K562 (cell line): ENCODE measurements around the gene TMC4. TPM values are rescaled to one million over a fixed set of nuclear protein-coding genes. Genes with fewer than 3 reads are reported as not detected.

ENCODE experiments used
- BRD9 ChIP-seq: fragments of 450-650 bp; IDR thresholded peaks from 2 replicates; pipeline ENCODE4 v1.6.1; 2018; ENCODE audit warnings: low read depth; ENCODE audit not compliant: partially characterized antibody
- ETV1 ChIP-seq: fragments of 450-650 bp; conservative IDR thresholded peaks from 2 replicates; pipeline ENCODE4 v1.6.1; 2016; ENCODE audit warnings: missing genetic modification characterization, control low read depth, low read depth, missing compliant biosample characterization
- GABPB1 ChIP-seq: sonication (generic); formaldehyde crosslinking; IDR thresholded peaks from 2 replicates; pipeline ENCODE4 v1.8.0; 2022; ENCODE audit warnings: mild to moderate bottlenecking, missing genetic modification reagents
- JUN ChIP-seq, 2 experiments: sonication (generic) in 1 of 2; formaldehyde crosslinking in 1 of 2; IDR thresholded peaks; 2 replicates each; pipeline versions ENCODE4 v1.6.1 to v1.8.0; 2012 to 2022; ENCODE audit warnings: borderline replicate concordance in 2 of 2, mild to moderate bottlenecking in 2 of 2, improper control_type of control experiment in 1 of 2, low read depth in 1 of 2, low read length in 1 of 2, missing genetic modification reagents in 1 of 2
- MED1 ChIP-seq: sonication (generic); formaldehyde crosslinking; IDR thresholded peaks from 2 replicates; pipeline ENCODE4 v1.8.1; 2023; ENCODE audit warnings: missing genetic modification reagents, borderline replicate concordance
- NFIC ChIP-seq: fragments of 450-650 bp; IDR thresholded peaks from 2 replicates; pipeline ENCODE4 v1.6.1; 2017; ENCODE audit warnings: mild to moderate bottlenecking, inconsistent platforms
- PML ChIP-seq: IDR thresholded peaks from 2 replicates; pipeline ENCODE4 v1.6.1; 2012; ENCODE audit warnings: low read length, inconsistent platforms
- PRMT5 ChIP-seq: sonication (generic); formaldehyde crosslinking; IDR thresholded peaks from 2 replicates; pipeline ENCODE4 v1.5.0; 2020; ENCODE audit warnings: missing genetic modification reagents
- ZC3H8 ChIP-seq: fragments of 450-650 bp; IDR thresholded peaks from 2 replicates; pipeline ENCODE4 v1.6.1; 2017
- ZNF121 ChIP-seq: sonication (generic); formaldehyde crosslinking; conservative IDR thresholded peaks from 2 replicates; pipeline ENCODE4 v1.8.0; 2022; ENCODE audit warnings: missing genetic modification reagents
- ZNF76 ChIP-seq: fragments of 250-450 bp; sonication (Bioruptor Pico); IDR thresholded peaks from 2 replicates; pipeline ENCODE4 v1.4.0; 2020; ENCODE audit warnings: mild to moderate bottlenecking, moderate library complexity, borderline replicate concordance
- polyA plus RNA-seq, 8 experiments: library from polyadenylated mRNA; depleted of rRNA in 4 of 8; stranded (reverse) in 5 of 8; unstranded in 3 of 8; fragments of >200 nt; fragmentation: Nextera tagmentation in 2 of 8; fragmentation: Illumina TruSeq in 1 of 8; extraction: Ambion mirVana in 2 of 8; extraction: Trizol in 1 of 8; gene quantifications; 2 replicates each; pipeline versions ENCODE4 v1.2.1 to v1.2.3, GENCODE V29; 2011 to 2014; ENCODE audit warnings: inconsistent platforms in 1 of 8, missing spikeins in 1 of 8
- total RNA-seq, 7 experiments: library from RNA; depleted of rRNA in 6 of 7; stranded (reverse); fragments of >200 nt in 6 of 7; fragmentation: Illumina TruSeq in 2 of 7; extraction: Trizol in 2 of 7; gene quantifications; 2 replicates each; pipeline versions ENCODE4 v1.2.1 to v1.2.3, GENCODE V29; 2011 to 2021; ENCODE audit warnings: low replicate concordance in 1 of 7
- TF ChIP-seq, protein P1 (sequence below), 2 experiments: IDR thresholded peaks; 2 replicates each; pipeline ENCODE4 v1.6.1; 2011; ENCODE audit warnings: borderline replicate concordance in 1 of 2, control low read depth in 1 of 2, low read depth in 1 of 2, low read length in 1 of 2, mild to moderate bottlenecking in 1 of 2, mixed read lengths in 1 of 2, moderate library complexity in 1 of 2; ENCODE audit not compliant: insufficient read depth in 1 of 2, insufficient read length in 1 of 2, poor library complexity in 1 of 2, severe bottlenecking in 1 of 2; ENCODE audit errors: extremely low read depth in 1 of 2
- TF ChIP-seq, protein P2 (sequence below): fragments of 450-650 bp; IDR thresholded peaks from 2 replicates; pipeline ENCODE4 v1.6.1; 2017; ENCODE audit warnings: antibody characterized with exemption, mild to moderate bottlenecking
- TF ChIP-seq, protein P3 (sequence below): fragments of 250-450 bp; sonication (Bioruptor Pico); IDR thresholded peaks from 2 replicates; pipeline ENCODE4 v1.8.0; 2021; ENCODE audit warnings: moderate library complexity, mild to moderate bottlenecking, inconsistent platforms
- TF ChIP-seq, protein P4 (sequence below), 2 experiments: fragments of 250-450 bp in 1 of 2; fragments of 450-650 bp in 1 of 2; sonication (Bioruptor Pico) in 1 of 2; IDR thresholded peaks; 2 replicates each; pipeline versions ENCODE4 v1.6.1 to v1.8.0; 2016 to 2021; ENCODE audit warnings: mild to moderate bottlenecking in 2 of 2, moderate library complexity in 2 of 2, missing compliant biosample characterization in 1 of 2, missing genetic modification characterization in 1 of 2

TMC4 gene
- total and polyA plus RNA-seq, 9 of the 15 experiments (the other 6 are each of a cell fraction or from before 2014, with no cell fraction given): 0.12 to 0.79 (median 0.36) TPM; not detected in 2

DNA sequence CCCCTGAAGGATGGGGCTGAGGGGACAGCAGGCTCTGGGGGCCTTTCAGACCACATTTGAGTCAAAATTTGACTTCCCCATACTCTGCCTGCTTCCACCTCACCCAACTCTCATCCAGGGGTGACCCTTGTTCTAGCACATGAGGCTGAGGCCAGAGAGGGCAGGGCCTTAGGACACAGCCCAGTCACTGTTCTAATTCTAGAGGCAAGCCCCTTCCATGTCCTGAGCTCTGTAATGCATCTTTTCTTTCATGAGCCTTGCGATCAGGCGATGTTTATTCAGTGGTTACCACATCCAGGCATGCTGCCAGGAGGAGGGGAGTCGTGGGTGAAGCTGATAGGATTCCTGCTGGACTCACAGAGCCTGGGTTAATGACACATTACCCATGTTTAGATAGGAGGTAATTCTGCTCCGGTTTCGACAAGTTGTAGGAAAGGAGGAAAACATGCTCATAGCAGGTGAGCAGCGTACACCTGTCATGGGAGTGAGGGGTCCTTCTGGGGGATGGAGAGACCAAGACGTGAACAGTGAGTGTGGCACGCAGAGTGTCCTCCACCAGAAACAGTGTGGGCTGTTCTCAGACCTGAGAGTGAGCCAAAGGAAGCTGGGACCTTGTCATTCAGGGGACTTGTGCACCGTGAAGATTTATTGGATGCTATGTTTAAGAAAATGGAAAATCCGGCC lies 37.0 kb upstream of the TMC4 start (continued):
- TF ChIP-seq, protein P1, sequence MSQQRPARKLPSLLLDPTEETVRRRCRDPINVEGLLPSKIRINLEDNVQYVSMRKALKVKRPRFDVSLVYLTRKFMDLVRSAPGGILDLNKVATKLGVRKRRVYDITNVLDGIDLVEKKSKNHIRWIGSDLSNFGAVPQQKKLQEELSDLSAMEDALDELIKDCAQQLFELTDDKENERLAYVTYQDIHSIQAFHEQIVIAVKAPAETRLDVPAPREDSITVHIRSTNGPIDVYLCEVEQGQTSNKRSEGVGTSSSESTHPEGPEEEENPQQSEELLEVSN (IDR thresholded peaks at IDR 0.05; ENCODE audit: borderline replicate concordance in 1 of 2, extremely low read depth in 1 of 2, insufficient read depth in 1 of 2, insufficient read length in 1 of 2, low read depth in 1 of 2, low read length in 1 of 2, poor library complexity in 1 of 2, severe bottlenecking in 1 of 2): no peak
- TF ChIP-seq, protein P2, sequence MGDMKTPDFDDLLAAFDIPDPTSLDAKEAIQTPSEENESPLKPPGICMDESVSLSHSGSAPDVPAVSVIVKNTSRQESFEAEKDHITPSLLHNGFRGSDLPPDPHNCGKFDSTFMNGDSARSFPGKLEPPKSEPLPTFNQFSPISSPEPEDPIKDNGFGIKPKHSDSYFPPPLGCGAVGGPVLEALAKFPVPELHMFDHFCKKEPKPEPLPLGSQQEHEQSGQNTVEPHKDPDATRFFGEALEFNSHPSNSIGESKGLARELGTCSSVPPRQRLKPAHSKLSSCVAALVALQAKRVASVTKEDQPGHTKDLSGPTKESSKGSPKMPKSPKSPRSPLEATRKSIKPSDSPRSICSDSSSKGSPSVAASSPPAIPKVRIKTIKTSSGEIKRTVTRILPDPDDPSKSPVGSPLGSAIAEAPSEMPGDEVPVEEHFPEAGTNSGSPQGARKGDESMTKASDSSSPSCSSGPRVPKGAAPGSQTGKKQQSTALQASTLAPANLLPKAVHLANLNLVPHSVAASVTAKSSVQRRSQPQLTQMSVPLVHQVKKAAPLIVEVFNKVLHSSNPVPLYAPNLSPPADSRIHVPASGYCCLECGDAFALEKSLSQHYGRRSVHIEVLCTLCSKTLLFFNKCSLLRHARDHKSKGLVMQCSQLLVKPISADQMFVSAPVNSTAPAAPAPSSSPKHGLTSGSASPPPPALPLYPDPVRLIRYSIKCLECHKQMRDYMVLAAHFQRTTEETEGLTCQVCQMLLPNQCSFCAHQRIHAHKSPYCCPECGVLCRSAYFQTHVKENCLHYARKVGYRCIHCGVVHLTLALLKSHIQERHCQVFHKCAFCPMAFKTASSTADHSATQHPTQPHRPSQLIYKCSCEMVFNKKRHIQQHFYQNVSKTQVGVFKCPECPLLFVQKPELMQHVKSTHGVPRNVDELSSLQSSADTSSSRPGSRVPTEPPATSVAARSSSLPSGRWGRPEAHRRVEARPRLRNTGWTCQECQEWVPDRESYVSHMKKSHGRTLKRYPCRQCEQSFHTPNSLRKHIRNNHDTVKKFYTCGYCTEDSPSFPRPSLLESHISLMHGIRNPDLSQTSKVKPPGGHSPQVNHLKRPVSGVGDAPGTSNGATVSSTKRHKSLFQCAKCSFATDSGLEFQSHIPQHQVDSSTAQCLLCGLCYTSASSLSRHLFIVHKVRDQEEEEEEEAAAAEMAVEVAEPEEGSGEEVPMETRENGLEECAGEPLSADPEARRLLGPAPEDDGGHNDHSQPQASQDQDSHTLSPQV: peak; percentile 29; the same call in 1 of the 2 replicates
- TF ChIP-seq JUN (IDR thresholded peaks at IDR 0.05; ENCODE audit: borderline replicate concordance, low read depth, low read length) (peak; percentile 67), JUN (CRISPR knock-in tag; IDR thresholded peaks at IDR 0.05; ENCODE audit: borderline replicate concordance) (no peak), PRMT5 (CRISPR knock-in tag) (no peak), PML (peak; percentile 51; the same call in 1 of the 2 replicates), GABPB1 (CRISPR knock-in tag) (no peak), NFIC (peak; percentile 97), BRD9 (no peak), ZNF121 (CRISPR knock-in tag) (no peak), ETV1 (tag) (no peak), MED1 (CRISPR knock-in tag) (no peak), ZNF76 (no peak), ZC3H8 (no peak)
- TF ChIP-seq, protein P3, sequence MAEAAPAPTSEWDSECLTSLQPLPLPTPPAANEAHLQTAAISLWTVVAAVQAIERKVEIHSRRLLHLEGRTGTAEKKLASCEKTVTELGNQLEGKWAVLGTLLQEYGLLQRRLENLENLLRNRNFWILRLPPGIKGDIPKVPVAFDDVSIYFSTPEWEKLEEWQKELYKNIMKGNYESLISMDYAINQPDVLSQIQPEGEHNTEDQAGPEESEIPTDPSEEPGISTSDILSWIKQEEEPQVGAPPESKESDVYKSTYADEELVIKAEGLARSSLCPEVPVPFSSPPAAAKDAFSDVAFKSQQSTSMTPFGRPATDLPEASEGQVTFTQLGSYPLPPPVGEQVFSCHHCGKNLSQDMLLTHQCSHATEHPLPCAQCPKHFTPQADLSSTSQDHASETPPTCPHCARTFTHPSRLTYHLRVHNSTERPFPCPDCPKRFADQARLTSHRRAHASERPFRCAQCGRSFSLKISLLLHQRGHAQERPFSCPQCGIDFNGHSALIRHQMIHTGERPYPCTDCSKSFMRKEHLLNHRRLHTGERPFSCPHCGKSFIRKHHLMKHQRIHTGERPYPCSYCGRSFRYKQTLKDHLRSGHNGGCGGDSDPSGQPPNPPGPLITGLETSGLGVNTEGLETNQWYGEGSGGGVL: no peak
- TF ChIP-seq, protein P4, sequence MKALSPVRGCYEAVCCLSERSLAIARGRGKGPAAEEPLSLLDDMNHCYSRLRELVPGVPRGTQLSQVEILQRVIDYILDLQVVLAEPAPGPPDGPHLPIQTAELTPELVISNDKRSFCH (CRISPR knock-in tag; IDR thresholded peaks at IDR 0.05): no peak
- TF ChIP-seq, protein P4 (tag; IDR thresholded peaks at IDR 0.05): no peak
